Esophagus muscularis mucosa (tissue), 3 donors: ENCODE measurements around the gene CNBP.

Experiments used
- POLR2A ChIP-seq: fragments of 450-650 bp; IDR thresholded peaks from one replicate; pipeline ENCODE4 v1.6.1; 2017; ENCODE audit warnings: antibody characterized with exemption, moderate library complexity, mild to moderate bottlenecking, low read depth
- TF ChIP-seq, protein P1 (sequence below), 3 experiments: fragments of 200-600 bp in 2 of 3; fragments of 450-650 bp in 1 of 3; sonication (generic) in 2 of 3; IDR thresholded peaks; one replicate each; pipeline ENCODE4 v1.5.1; 2017 to 2019; ENCODE audit warnings: antibody characterized with exemption in 3 of 3, mild to moderate bottlenecking in 2 of 3, moderate library complexity in 1 of 3

DNA sequence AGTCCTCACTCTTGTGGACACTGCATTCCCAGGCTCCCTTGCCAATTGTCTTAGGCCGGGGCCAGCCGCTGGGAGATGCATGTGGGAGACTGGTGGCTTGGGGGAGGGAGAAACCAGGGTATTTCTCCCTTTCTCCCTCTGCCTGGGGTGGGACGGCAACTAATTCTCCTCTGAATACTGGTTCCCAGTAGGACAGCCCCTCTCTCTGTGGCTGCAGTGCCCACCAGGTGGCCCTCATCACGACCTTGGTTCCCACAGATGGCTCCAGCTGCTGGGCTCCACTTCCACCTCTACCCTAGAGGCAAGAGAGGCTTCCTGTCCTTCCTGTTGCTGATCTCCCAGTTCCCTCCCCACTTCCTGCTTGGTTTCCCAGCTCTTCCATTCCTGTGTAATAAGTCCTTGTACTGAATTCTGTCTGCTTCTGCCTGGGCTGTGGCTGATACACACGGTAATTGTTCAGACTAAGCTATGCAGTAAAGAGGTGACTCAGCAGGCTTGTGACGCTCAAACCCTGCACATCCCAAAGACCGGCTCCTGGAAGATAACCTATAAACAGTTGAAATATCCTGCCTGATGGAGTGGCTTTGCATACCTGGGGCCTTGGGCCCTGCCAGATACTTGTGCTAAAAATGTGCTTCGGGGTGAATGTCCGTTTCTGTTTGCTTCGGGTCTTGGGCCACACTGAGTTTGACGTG, 45.3 kb upstream of the CNBP start:
- TF ChIP-seq, protein P1, sequence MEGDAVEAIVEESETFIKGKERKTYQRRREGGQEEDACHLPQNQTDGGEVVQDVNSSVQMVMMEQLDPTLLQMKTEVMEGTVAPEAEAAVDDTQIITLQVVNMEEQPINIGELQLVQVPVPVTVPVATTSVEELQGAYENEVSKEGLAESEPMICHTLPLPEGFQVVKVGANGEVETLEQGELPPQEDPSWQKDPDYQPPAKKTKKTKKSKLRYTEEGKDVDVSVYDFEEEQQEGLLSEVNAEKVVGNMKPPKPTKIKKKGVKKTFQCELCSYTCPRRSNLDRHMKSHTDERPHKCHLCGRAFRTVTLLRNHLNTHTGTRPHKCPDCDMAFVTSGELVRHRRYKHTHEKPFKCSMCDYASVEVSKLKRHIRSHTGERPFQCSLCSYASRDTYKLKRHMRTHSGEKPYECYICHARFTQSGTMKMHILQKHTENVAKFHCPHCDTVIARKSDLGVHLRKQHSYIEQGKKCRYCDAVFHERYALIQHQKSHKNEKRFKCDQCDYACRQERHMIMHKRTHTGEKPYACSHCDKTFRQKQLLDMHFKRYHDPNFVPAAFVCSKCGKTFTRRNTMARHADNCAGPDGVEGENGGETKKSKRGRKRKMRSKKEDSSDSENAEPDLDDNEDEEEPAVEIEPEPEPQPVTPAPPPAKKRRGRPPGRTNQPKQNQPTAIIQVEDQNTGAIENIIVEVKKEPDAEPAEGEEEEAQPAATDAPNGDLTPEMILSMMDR (IDR thresholded peaks at IDR 0.05), result no peak
- no peak for TF ChIP-seq POLR2A
